HepG2 (cell line): Measurements from ENCODE around the gene DNAJC4. TPM values are rescaled to one million over a fixed set of nuclear protein-coding genes. Genes with fewer than 3 reads are reported as not detected.

Experiments used
- GLMP ChIP-seq: sonication (generic); formaldehyde crosslinking; IDR thresholded peaks from 2 replicates; pipeline ENCODE4 v1.9.0; 2021; ENCODE audit warnings: missing genetic modification reagents, mild to moderate bottlenecking, borderline replicate concordance
- JUNB ChIP-seq: sonication (generic); formaldehyde crosslinking; IDR thresholded peaks from 2 replicates; pipeline ENCODE4 v1.8.0; 2022; ENCODE audit warnings: missing genetic modification reagents, mild to moderate bottlenecking, borderline replicate concordance
- MAFK ChIP-seq, 2 experiments: IDR thresholded peaks in 1 of 2; conservative IDR thresholded peaks in 1 of 2; 2 replicates each; pipeline ENCODE4 v1.6.1; 2011; ENCODE audit warnings: improper control_type of control experiment in 2 of 2, low read length in 2 of 2
- RFXAP ChIP-seq: sonication (generic); formaldehyde crosslinking; IDR thresholded peaks from 2 replicates; pipeline ENCODE4 v1.4.0; 2020; ENCODE audit warnings: missing genetic modification reagents, borderline replicate concordance
- SALL1 ChIP-seq: sonication (generic); formaldehyde crosslinking; IDR thresholded peaks from 2 replicates; pipeline ENCODE4 v1.8.0; 2022; ENCODE audit warnings: mild to moderate bottlenecking, missing genetic modification reagents
- SRSF4 ChIP-seq: fragments of 200-400 bp; formaldehyde crosslinking; IDR thresholded peaks from one replicate; pipeline ENCODE4 v1.6.1; 2018; ENCODE audit warnings: mild to moderate bottlenecking, low read depth, low read length, moderate library complexity; ENCODE audit not compliant: poor library complexity, severe bottlenecking
- STAT5B ChIP-seq: sonication (generic); formaldehyde crosslinking; IDR thresholded peaks from 2 replicates; pipeline ENCODE4 v1.4.0; 2020; ENCODE audit warnings: missing genetic modification reagents
- ZNF101 ChIP-seq: sonication (generic); formaldehyde crosslinking; IDR thresholded peaks from 2 replicates; pipeline ENCODE4 v1.4.0; 2020; ENCODE audit warnings: mild to moderate bottlenecking, low read depth, missing genetic modification reagents, borderline replicate concordance
- ZNF407 ChIP-seq: sonication (generic); formaldehyde crosslinking; IDR thresholded peaks from one replicate; pipeline ENCODE4 v1.5.1; 2020; ENCODE audit warnings: mild to moderate bottlenecking, missing genetic modification reagents; ENCODE audit errors: not compliant biosample characterization
- ZNF460 ChIP-seq: sonication (generic); formaldehyde crosslinking; IDR thresholded peaks from 2 replicates; pipeline ENCODE4 v1.5.1; 2020; ENCODE audit warnings: missing genetic modification reagents, mild to moderate bottlenecking, borderline replicate concordance
- ZNF841 ChIP-seq: sonication (generic); formaldehyde crosslinking; IDR thresholded peaks from 2 replicates; pipeline ENCODE4 v1.8.1; 2023; ENCODE audit warnings: missing genetic modification reagents, borderline replicate concordance
- polyA plus RNA-seq, 8 experiments: library from polyadenylated mRNA; depleted of rRNA in 3 of 8; stranded (reverse) in 7 of 8; unstranded in 1 of 8; fragments of >200 nt; fragmentation: Illumina TruSeq in 4 of 8; extraction: Trizol in 4 of 8; gene quantifications; 2 replicates each; pipeline versions ENCODE4 v1.2.1 to v1.2.3, GENCODE V29; 2011 to 2016; ENCODE audit warnings: low read depth in 4 of 8, missing spikeins in 1 of 8, mixed read lengths in 1 of 8; ENCODE audit not compliant: insufficient read depth in 1 of 8
- total RNA-seq, 5 experiments: library from RNA; depleted of rRNA; stranded (reverse); fragments of >200 nt; fragmentation: Illumina TruSeq; extraction: Trizol; gene quantifications; 2 replicates each; pipeline ENCODE4 v1.2.3, GENCODE V29; 2016; ENCODE audit warnings: low read depth in 1 of 5
- TF ChIP-seq, protein P1 (sequence below): sonication (generic); formaldehyde crosslinking; conservative IDR thresholded peaks from 2 replicates; pipeline ENCODE4 v1.5.0; 2020; ENCODE audit warnings: missing genetic modification reagents
- TF ChIP-seq, protein P2 (sequence below): sonication (generic); formaldehyde crosslinking; IDR thresholded peaks from 2 replicates; pipeline ENCODE4 v1.4.0; 2020; ENCODE audit warnings: low read depth, missing genetic modification reagents

The DNAJC4 gene
- total and polyA plus RNA-seq, 2 of the 13 experiments (the other 11 are each of a cell fraction or from before 2014, with no cell fraction given) = 10.3 to 60.8 TPM

DNA sequence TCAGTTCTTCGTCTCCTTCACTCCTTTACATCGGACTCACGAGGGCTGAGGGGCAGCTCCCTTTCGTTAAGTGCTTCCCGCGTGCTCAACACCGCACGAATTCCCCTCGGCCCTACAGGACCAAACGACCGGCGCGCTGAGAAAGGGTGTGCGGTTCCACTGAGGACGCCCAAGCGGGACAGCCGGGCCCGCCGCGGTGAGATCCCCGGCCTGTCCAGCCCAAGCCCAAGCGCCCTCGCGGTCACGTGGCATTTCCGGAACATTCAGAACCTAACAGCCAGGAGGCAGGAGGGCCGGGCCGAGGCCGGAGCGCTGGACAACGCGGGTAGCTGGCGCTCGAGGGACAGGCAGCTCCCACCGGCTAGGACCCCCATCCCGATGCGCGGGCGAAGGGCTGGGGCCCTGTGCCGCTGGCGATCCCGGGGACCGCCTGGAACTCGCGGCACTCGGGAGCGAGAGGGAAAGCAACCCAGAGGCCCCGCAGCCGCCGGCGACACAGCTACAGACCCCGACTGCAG, 45.1 kb upstream of the DNAJC4 start (continued):
- TF ChIP-seq, protein P1, sequence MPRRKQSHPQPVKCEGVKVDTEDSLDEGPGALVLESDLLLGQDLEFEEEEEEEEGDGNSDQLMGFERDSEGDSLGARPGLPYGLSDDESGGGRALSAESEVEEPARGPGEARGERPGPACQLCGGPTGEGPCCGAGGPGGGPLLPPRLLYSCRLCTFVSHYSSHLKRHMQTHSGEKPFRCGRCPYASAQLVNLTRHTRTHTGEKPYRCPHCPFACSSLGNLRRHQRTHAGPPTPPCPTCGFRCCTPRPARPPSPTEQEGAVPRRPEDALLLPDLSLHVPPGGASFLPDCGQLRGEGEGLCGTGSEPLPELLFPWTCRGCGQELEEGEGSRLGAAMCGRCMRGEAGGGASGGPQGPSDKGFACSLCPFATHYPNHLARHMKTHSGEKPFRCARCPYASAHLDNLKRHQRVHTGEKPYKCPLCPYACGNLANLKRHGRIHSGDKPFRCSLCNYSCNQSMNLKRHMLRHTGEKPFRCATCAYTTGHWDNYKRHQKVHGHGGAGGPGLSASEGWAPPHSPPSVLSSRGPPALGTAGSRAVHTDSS (CRISPR knock-in tag) = no peak
- TF ChIP-seq, protein P2, sequence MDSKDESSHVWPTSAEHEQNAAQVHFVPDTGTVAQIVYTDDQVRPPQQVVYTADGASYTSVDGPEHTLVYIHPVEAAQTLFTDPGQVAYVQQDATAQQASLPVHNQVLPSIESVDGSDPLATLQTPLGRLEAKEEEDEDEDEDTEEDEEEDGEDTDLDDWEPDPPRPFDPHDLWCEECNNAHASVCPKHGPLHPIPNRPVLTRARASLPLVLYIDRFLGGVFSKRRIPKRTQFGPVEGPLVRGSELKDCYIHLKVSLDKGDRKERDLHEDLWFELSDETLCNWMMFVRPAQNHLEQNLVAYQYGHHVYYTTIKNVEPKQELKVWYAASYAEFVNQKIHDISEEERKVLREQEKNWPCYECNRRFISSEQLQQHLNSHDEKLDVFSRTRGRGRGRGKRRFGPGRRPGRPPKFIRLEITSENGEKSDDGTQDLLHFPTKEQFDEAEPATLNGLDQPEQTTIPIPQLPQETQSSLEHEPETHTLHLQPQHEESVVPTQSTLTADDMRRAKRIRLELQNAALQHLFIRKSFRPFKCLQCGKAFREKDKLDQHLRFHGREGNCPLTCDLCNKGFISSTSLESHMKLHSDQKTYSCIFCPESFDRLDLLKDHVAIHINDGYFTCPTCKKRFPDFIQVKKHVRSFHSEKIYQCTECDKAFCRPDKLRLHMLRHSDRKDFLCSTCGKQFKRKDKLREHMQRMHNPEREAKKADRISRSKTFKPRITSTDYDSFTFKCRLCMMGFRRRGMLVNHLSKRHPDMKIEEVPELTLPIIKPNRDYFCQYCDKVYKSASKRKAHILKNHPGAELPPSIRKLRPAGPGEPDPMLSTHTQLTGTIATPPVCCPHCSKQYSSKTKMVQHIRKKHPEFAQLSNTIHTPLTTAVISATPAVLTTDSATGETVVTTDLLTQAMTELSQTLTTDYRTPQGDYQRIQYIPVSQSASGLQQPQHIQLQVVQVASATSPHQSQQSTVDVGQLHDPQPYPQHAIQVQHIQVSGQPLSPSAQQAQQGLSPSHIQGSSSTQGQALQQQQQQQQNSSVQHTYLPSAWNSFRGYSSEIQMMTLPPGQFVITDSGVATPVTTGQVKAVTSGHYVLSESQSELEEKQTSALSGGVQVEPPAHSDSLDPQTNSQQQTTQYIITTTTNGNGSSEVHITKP (CRISPR knock-in tag) = peak; percentile 14; the same call in 1 of the 2 replicates
- TF ChIP-seq JUNB (CRISPR knock-in tag) (peak; percentile 73), ZNF101 (CRISPR knock-in tag) (no peak), RFXAP (CRISPR knock-in tag) (0 out of 2 replicates have a peak, but pooled peaks have one; percentile 57), SRSF4 (no peak), GLMP (no peak), SALL1 (peak; percentile 91), ZNF460 (CRISPR knock-in tag) (no peak), ZNF407 (CRISPR knock-in tag) (peak; percentile 99), ZNF841 (CRISPR knock-in tag) (peak; percentile 90; the same call in 1 of the 2 replicates), STAT5B (peak; percentile 41; the same call in 1 of the 2 replicates), MAFK (conservative IDR thresholded peaks at IDR 0.05 in 1 of 2, IDR thresholded peaks at IDR 0.05 in 1 of 2; ENCODE audit: low read length in 2 of 2) (no peak)
